ENCODE measurements around the gene ZNHIT6. TPM values are rescaled to one million over a fixed set of nuclear protein-coding genes. Genes with fewer than 3 reads are reported as not detected.

ZNHIT6 gene
- total and polyA plus RNA-seq, 2 donors (not counting 3 experiments of a cell fraction or from before 2014, with no cell fraction given), result 7.3 to 18.8 TPM

DNA sequence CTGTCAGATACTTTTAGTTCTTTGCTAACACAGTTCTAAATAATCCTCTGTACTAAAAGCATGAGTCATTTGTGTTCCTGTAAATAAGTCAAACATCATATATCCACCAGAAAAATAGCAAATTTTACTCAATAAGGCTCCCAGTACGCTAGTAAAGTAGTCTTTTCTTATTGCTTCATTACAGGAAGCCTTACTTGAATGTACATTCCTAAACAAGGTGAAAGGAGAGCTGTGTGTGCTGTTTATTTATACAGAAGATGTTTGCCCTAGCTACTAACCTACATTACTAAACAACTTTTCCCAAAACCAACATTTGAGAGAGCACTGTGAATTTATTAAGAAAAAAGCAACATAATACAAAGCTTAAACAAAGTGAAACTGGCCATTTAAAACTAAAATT, 52.0 kb downstream of the ZNHIT6 start:
- ChIA-PET CTCF (no interaction called here), POLR2A (no interaction called here)
- TF ChIP-seq MYC (IDR thresholded peaks at IDR 0.05; ENCODE audit: low read depth, low read length) (no peak), POLR2A (IDR thresholded peaks at IDR 0.05; ENCODE audit: low read depth, low read length) (no peak), EZH2 (IDR thresholded peaks at IDR 0.05; ENCODE audit: borderline replicate concordance, low read depth, low read length, severe bottlenecking) (no peak), POLR2AphosphoS5 (IDR thresholded peaks at IDR 0.05; ENCODE audit: insufficient read depth, low read depth, low read length) (no peak), FOS (IDR thresholded peaks at IDR 0.05; ENCODE audit: borderline replicate concordance, insufficient read depth, low read length) (no peak), JUN (IDR thresholded peaks at IDR 0.05; ENCODE audit: borderline replicate concordance, insufficient read depth, insufficient read length, low read depth) (no peak), GATA2 (IDR thresholded peaks at IDR 0.05; ENCODE audit: insufficient read depth, insufficient read length, low read depth, low read length) (no peak)
- TF ChIP-seq, protein P1, sequence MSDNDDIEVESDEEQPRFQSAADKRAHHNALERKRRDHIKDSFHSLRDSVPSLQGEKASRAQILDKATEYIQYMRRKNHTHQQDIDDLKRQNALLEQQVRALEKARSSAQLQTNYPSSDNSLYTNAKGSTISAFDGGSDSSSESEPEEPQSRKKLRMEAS (IDR thresholded peaks at IDR 0.05; ENCODE audit: insufficient read depth, insufficient read length), result no peak
- TF ChIP-seq, protein P2, sequence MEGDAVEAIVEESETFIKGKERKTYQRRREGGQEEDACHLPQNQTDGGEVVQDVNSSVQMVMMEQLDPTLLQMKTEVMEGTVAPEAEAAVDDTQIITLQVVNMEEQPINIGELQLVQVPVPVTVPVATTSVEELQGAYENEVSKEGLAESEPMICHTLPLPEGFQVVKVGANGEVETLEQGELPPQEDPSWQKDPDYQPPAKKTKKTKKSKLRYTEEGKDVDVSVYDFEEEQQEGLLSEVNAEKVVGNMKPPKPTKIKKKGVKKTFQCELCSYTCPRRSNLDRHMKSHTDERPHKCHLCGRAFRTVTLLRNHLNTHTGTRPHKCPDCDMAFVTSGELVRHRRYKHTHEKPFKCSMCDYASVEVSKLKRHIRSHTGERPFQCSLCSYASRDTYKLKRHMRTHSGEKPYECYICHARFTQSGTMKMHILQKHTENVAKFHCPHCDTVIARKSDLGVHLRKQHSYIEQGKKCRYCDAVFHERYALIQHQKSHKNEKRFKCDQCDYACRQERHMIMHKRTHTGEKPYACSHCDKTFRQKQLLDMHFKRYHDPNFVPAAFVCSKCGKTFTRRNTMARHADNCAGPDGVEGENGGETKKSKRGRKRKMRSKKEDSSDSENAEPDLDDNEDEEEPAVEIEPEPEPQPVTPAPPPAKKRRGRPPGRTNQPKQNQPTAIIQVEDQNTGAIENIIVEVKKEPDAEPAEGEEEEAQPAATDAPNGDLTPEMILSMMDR (IDR thresholded peaks at IDR 0.05; ENCODE audit: extremely low read depth in 1 of 2, insufficient read depth in 1 of 2, low read depth in 1 of 2, low read length in 2 of 2), result no peak
- Histone ChIP-seq H3K9ac (replicated peaks; ENCODE audit: extremely low read depth, insufficient read depth, low read length) (no peak overlapping the region), H3K36me3 (ENCODE audit: control insufficient read depth in 2 of 2, extremely low read depth in 1 of 2, insufficient read depth in 2 of 2, low read length in 2 of 2) (no peaks in the 10 kb centered on the region), H4K20me1 (replicated peaks; ENCODE audit: control insufficient read depth, extremely low read depth, insufficient read depth, low read length) (no peaks in the 10 kb centered on the region), H3K4me2 (ENCODE audit: insufficient read depth, low read length) (no peak overlapping the region), H3K4me3 (replicated peaks in 1 of 3; ENCODE audit: insufficient read depth in 1 of 3, low read depth in 1 of 3, low read length in 3 of 3) (no peak overlapping the region), H3K27ac (ENCODE audit: insufficient read depth, low read depth, low read length) (no peak overlapping the region), H3K27me3 (ENCODE audit: control insufficient read depth in 2 of 2, insufficient read depth in 2 of 2, low read length in 2 of 2) (no peaks in the 10 kb centered on the region), H3K9me1 (replicated peaks; ENCODE audit: control insufficient read depth, extremely low read depth, insufficient read depth, low read length) (no peaks in the 10 kb centered on the region), H2AFZ (ENCODE audit: low read depth, low read length) (no peak overlapping the region), H3K4me1 (ENCODE audit: control insufficient read depth, extremely low read depth, insufficient read depth, low read length) (peaks cover 12% of the 10 kb centered on the region), H3K9me3 (replicated peaks; ENCODE audit: control insufficient read depth, insufficient read depth, low read length) (no peaks in the 10 kb centered on the region), H3K79me2 (ENCODE audit: control insufficient read depth, insufficient read depth, low read length) (no peaks in the 10 kb centered on the region)
- intact Hi-C loops (cut with micrococcal nuclease), result no loop called here
- FAIRE-seq (no peak), DNase-seq (ENCODE audit: low read depth, low spot score) (no peak)
- no TSS peak for BruUV-seq (replicated peaks)
- dilution Hi-C loops (cut with MboI; ENCODE audit: extremely low pct_ligation_motif_present, low sequenced_read_pairs), result no loop called here
